ENCODE measurements around the gene FANCF.

- TF ChIP-seq CTCF (conservative IDR thresholded peaks at IDR 0.05; ENCODE audit: low read length), result no peak
- TF ChIP-seq EZH2phosphoT487 (IDR thresholded peaks at IDR 0.05; ENCODE audit: borderline replicate concordance, low read depth, low read length), result no peak
Measured at GRCh38 chr11:22666688-22667439, 41.2 kb upstream of the FANCF start.

Data from OCI-LY7 (cell line).